Measurements from ENCODE around the gene NUTF2.

Gene NUTF2

GRCh38 chr16:67879936-67880335, 33.2 kb downstream of the NUTF2 start:
- H2BK12ac ChIP-seq (ENCODE audit: low read length): no peak overlapping the region
- H3K9ac ChIP-seq (ENCODE audit: low read length): no peak overlapping the region
- WGBS (ENCODE audit: extremely low coverage, insufficient coverage, insufficient read length): no CpG with 5 or more reads among the region's 5 CpGs

GRCh38 chr16:67880584-67880983, 33.9 kb downstream of the NUTF2 start:
- H2BK5ac ChIP-seq (ENCODE audit: low read depth, low read length, poor library complexity): no peak overlapping the region
- H2AFZ ChIP-seq (ENCODE audit: insufficient read depth, low read length, poor library complexity): no peak overlapping the region
- H3K18ac ChIP-seq (ENCODE audit: low read length): no peak overlapping the region
- H3K27me3 ChIP-seq (ENCODE audit: insufficient read depth, low read length): no peaks in the 10 kb centered on the region
- H3K9ac ChIP-seq (ENCODE audit: low read length): no peak overlapping the region
- H3K36me3 ChIP-seq (ENCODE audit: control insufficient read depth in 1 of 2, insufficient read depth in 2 of 2, low read length in 2 of 2): peaks cover 80 to 83% of the 10 kb centered on the region in 2 experiments
- H3K23ac ChIP-seq (ENCODE audit: low read length): no peak overlapping the region
- DNase-seq: no peak
- H3K14ac ChIP-seq (ENCODE audit: low read length): no peak overlapping the region
- H2AK5ac ChIP-seq (ENCODE audit: low read length): no peak overlapping the region
- no CpG with 5 or more reads among the region's 13 CpGs for WGBS (ENCODE audit: extremely low coverage, insufficient coverage, insufficient read length)
- no peak overlapping the region for H4K12ac ChIP-seq (ENCODE audit: low read depth, low read length)
- H3K4ac ChIP-seq (ENCODE audit: low read depth, low read length): no peak overlapping the region
- H4K91ac ChIP-seq (ENCODE audit: low read depth, low read length): no peak overlapping the region
- peaks cover 20 to 25% of the 10 kb centered on the region in 2 experiments for H3K4me1 ChIP-seq (ENCODE audit: control insufficient read depth in 1 of 2, insufficient read depth in 2 of 2, low read length in 2 of 2)
- no peak overlapping the region for H4K8ac ChIP-seq (ENCODE audit: low read depth, low read length)
- H3K27ac ChIP-seq (ENCODE audit: low read depth, low read length): no peak overlapping the region
- no peak overlapping the region for H3K4me3 ChIP-seq (ENCODE audit: low read depth, low read length)
- H3K79me2 ChIP-seq (ENCODE audit: control insufficient read depth, insufficient read depth, low read length, poor library complexity): no peaks in the 10 kb centered on the region
- H3K79me1 ChIP-seq (ENCODE audit: low read length): no peaks in the 10 kb centered on the region
- H2BK12ac ChIP-seq (ENCODE audit: low read length): no peak overlapping the region
- no peak overlapping the region for H3K4me2 ChIP-seq (ENCODE audit: low read length)
- no peak overlapping the region for H2BK120ac ChIP-seq (ENCODE audit: insufficient read depth, low read length, poor library complexity)
- H3K9me3 ChIP-seq (ENCODE audit: insufficient read depth, low read depth, low read length): peaks cover 6% of the 10 kb centered on the region

More at GRCh38 chr16:67879936-67880335, 33.2 kb downstream of the NUTF2 start:
- H2AFZ ChIP-seq (ENCODE audit: insufficient read depth, low read length, poor library complexity): no peak overlapping the region
- H3K79me1 ChIP-seq (ENCODE audit: low read length): no peaks in the 10 kb centered on the region
- no peak overlapping the region for H4K91ac ChIP-seq (ENCODE audit: low read depth, low read length)
- DNase-seq: no peak
- H3K18ac ChIP-seq (ENCODE audit: low read length): no peak overlapping the region
- H3K27ac ChIP-seq (ENCODE audit: low read depth, low read length): no peak overlapping the region
- no peak overlapping the region for H2BK120ac ChIP-seq (ENCODE audit: insufficient read depth, low read length, poor library complexity)
- no peak overlapping the region for H4K8ac ChIP-seq (ENCODE audit: low read depth, low read length)
- H4K12ac ChIP-seq (ENCODE audit: low read depth, low read length): no peak overlapping the region
- H3K9me3 ChIP-seq (ENCODE audit: insufficient read depth, low read depth, low read length): peaks cover 6% of the 10 kb centered on the region
- peaks cover 80 to 84% of the 10 kb centered on the region in 2 experiments for H3K36me3 ChIP-seq (ENCODE audit: control insufficient read depth in 1 of 2, insufficient read depth in 2 of 2, low read length in 2 of 2)
- H3K23ac ChIP-seq (ENCODE audit: low read length): no peak overlapping the region
- H3K4ac ChIP-seq (ENCODE audit: low read depth, low read length): no peak overlapping the region
- H3K79me2 ChIP-seq (ENCODE audit: control insufficient read depth, insufficient read depth, low read length, poor library complexity): no peaks in the 10 kb centered on the region
- H2BK5ac ChIP-seq (ENCODE audit: low read depth, low read length, poor library complexity): no peak overlapping the region
- H3K27me3 ChIP-seq (ENCODE audit: insufficient read depth, low read length): no peaks in the 10 kb centered on the region
- H2AK5ac ChIP-seq (ENCODE audit: low read length): no peak overlapping the region
- H3K4me3 ChIP-seq (ENCODE audit: low read depth, low read length): no peak overlapping the region
- H3K4me2 ChIP-seq (ENCODE audit: low read length): no peak overlapping the region
- peaks cover 19 to 22% of the 10 kb centered on the region in 2 experiments for H3K4me1 ChIP-seq (ENCODE audit: control insufficient read depth in 1 of 2, insufficient read depth in 2 of 2, low read length in 2 of 2)
- no peak overlapping the region for H3K14ac ChIP-seq (ENCODE audit: low read length)

- Histone ChIP-seq H4K8ac (ENCODE audit: low read depth, low read length) (no peak overlapping the region), H3K79me2 (ENCODE audit: control insufficient read depth, insufficient read depth, low read length, poor library complexity) (no peaks in the 10 kb centered on the region), H3K27ac (ENCODE audit: low read depth, low read length) (no peak overlapping the region), H3K9me3 (ENCODE audit: insufficient read depth, low read depth, low read length) (peaks cover 6% of the 10 kb centered on the region), H4K12ac (ENCODE audit: low read depth, low read length) (no peak overlapping the region), H3K14ac (ENCODE audit: low read length) (no peak overlapping the region), H3K9ac (ENCODE audit: low read length) (no peak overlapping the region), H3K79me1 (ENCODE audit: low read length) (peaks cover 2% of the 10 kb centered on the region), H3K18ac (ENCODE audit: low read length) (no peak overlapping the region), H2AFZ (ENCODE audit: insufficient read depth, low read length, poor library complexity) (no peak overlapping the region), H4K91ac (ENCODE audit: low read depth, low read length) (no peak overlapping the region), H2BK120ac (ENCODE audit: insufficient read depth, low read length, poor library complexity) (no peak overlapping the region), H3K4ac (ENCODE audit: low read depth, low read length) (no peak overlapping the region), H3K27me3 (ENCODE audit: insufficient read depth, low read length) (no peaks in the 10 kb centered on the region), H3K4me3 (ENCODE audit: low read depth, low read length) (no peak overlapping the region), H3K36me3 (ENCODE audit: control insufficient read depth in 1 of 2, insufficient read depth in 2 of 2, low read length in 2 of 2) (peaks cover 76 to 78% of the 10 kb centered on the region in 2 experiments), H2BK12ac (ENCODE audit: low read length) (no peak overlapping the region), H3K23ac (ENCODE audit: low read length) (no peak overlapping the region), H2AK5ac (ENCODE audit: low read length) (no peak overlapping the region), H3K4me2 (ENCODE audit: low read length) (no peak overlapping the region), H3K4me1 (ENCODE audit: control insufficient read depth in 1 of 2, insufficient read depth in 2 of 2, low read length in 2 of 2) (peaks cover 20 to 25% of the 10 kb centered on the region in 2 experiments), H2BK5ac (ENCODE audit: low read depth, low read length, poor library complexity) (no peak overlapping the region)
- WGBS (ENCODE audit: extremely low coverage, insufficient coverage, insufficient read length): no CpG with 5 or more reads among the region's 21 CpGs
- DNase-seq: no peak
Observed at GRCh38 chr16:67881621-67882161, 35.0 kb downstream of the NUTF2 start.

GRCh38 chr16:67882374-67883145, 35.8 kb downstream of the NUTF2 start:
- Histone ChIP-seq H3K4me1 (ENCODE audit: control insufficient read depth in 1 of 2, insufficient read depth in 2 of 2, low read length in 2 of 2) (peaks cover 20 to 25% of the 10 kb centered on the region in 2 experiments), H3K4me3 (ENCODE audit: low read depth, low read length) (no peak overlapping the region), H3K14ac (ENCODE audit: low read length) (no peak overlapping the region), H3K23ac (ENCODE audit: low read length) (no peak overlapping the region), H2BK5ac (ENCODE audit: low read depth, low read length, poor library complexity) (no peak overlapping the region), H4K91ac (ENCODE audit: low read depth, low read length) (no peak overlapping the region), H3K27ac (ENCODE audit: low read depth, low read length) (no peak overlapping the region), H3K79me1 (ENCODE audit: low read length) (peaks cover 2% of the 10 kb centered on the region), H3K79me2 (ENCODE audit: control insufficient read depth, insufficient read depth, low read length, poor library complexity) (no peaks in the 10 kb centered on the region), H3K9ac (ENCODE audit: low read length) (no peak overlapping the region), H2AFZ (ENCODE audit: insufficient read depth, low read length, poor library complexity) (no peak overlapping the region), H3K4ac (ENCODE audit: low read depth, low read length) (no peak overlapping the region), H3K9me3 (ENCODE audit: insufficient read depth, low read depth, low read length) (peaks cover 4% of the 10 kb centered on the region), H3K27me3 (ENCODE audit: insufficient read depth, low read length) (no peaks in the 10 kb centered on the region), H2BK12ac (ENCODE audit: low read length) (no peak overlapping the region), H3K18ac (ENCODE audit: low read length) (no peak overlapping the region), H3K4me2 (ENCODE audit: low read length) (no peak overlapping the region), H2AK5ac (ENCODE audit: low read length) (no peak overlapping the region), H3K36me3 (ENCODE audit: control insufficient read depth in 1 of 2, insufficient read depth in 2 of 2, low read length in 2 of 2) (peaks cover 68 to 69% of the 10 kb centered on the region in 2 experiments), H2BK120ac (ENCODE audit: insufficient read depth, low read length, poor library complexity) (no peak overlapping the region), H4K8ac (ENCODE audit: low read depth, low read length) (no peak overlapping the region), H4K12ac (ENCODE audit: low read depth, low read length) (no peak overlapping the region)
- WGBS (ENCODE audit: extremely low coverage, insufficient coverage, insufficient read length): no CpG with 5 or more reads among the region's 18 CpGs
- DNase-seq: no peak
